Right atrium auricular region (tissue), 2 donors: ENCODE data around the gene LDB3. TPM values are rescaled to one million over a fixed set of nuclear protein-coding genes. Genes with fewer than 3 reads are reported as not detected.

Source experiments
- DNase-seq: peaks from one replicate; pipeline ENCODE4 v3.0.0-alpha.2; 2019; ENCODE audit warnings: low spot score
- H3K27ac ChIP-seq, 2 donors: fragments of 200-600 bp; sonication (generic); 1 replicate in 1 of 2; 2 replicates in 1 of 2; pipeline ENCODE4 v1.5.1; 2016 to 2019
- H3K27me3 ChIP-seq, 2 donors: fragments of 200-600 bp; sonication (generic); one replicate each; pipeline versions ENCODE4 v1.5.1 to v1.6.0; 2017 to 2019
- H3K36me3 ChIP-seq: fragments of 200-600 bp; sonication (generic); one replicate; pipeline ENCODE4 v1.5.1; 2016
- H3K4me1 ChIP-seq, 2 donors: fragments of 200-600 bp; sonication (generic); one replicate each; pipeline versions ENCODE4 v1.5.1 to v1.6.0; 2017 to 2019
- H3K4me3 ChIP-seq, 2 donors: fragments of 200-600 bp; sonication (generic); 1 replicate in 1 of 2; 2 replicates in 1 of 2; pipeline ENCODE4 v1.5.1; 2017 to 2019; ENCODE audit warnings: mild to moderate bottlenecking in 1 of 2, moderate library complexity in 1 of 2
- H3K9me3 ChIP-seq, 2 donors: fragments of 200-600 bp; sonication (generic); one replicate each; pipeline ENCODE4 v1.5.1; 2019
- CTCF ChIP-seq, 2 donors: fragments of 200-600 bp; sonication (generic); IDR thresholded peaks; one replicate each; pipeline ENCODE4 v1.5.1; 2019; ENCODE audit warnings: antibody characterized with exemption in 2 of 2
- total RNA-seq, 2 donors: library from RNA; depleted of rRNA; stranded (reverse); fragments of >200 nt; gene quantifications; one replicate each; pipeline ENCODE4 v1.1.0, GENCODE V29; 2016

Gene LDB3
- total RNA-seq, 2 donors from 2014 or later = 448 to 908 TPM

GRCh38 chr10:86693275-86693674, 25.0 kb downstream of the LDB3 start:
- Histone ChIP-seq H3K4me3 (no peak overlapping the region), H3K27ac (peak overlapping the region; percentile 59 to 98), H3K4me1 (peaks cover 0 to 43% of the 10 kb centered on the region in 2 donors), H3K36me3 (peaks cover 44% of the 10 kb centered on the region), H3K27me3 (no peaks in the 10 kb centered on the region), H3K9me3 (no peaks in the 10 kb centered on the region)
- DNase-seq = no peak
- no peak for TF ChIP-seq CTCF (IDR thresholded peaks at IDR 0.05)

GRCh38 chr10:86693721-86694369, 25.5 kb downstream of the LDB3 start:
- DNase-seq = peak; percentile 77
- TF ChIP-seq CTCF (IDR thresholded peaks at IDR 0.05) = peak in 1 of 2 donors; percentile 69
- Histone ChIP-seq H3K27me3 (no peaks in the 10 kb centered on the region), H3K4me1 (peaks cover 0 to 43% of the 10 kb centered on the region in 2 donors), H3K4me3 (no peak overlapping the region), H3K9me3 (no peaks in the 10 kb centered on the region), H3K36me3 (peaks cover 50% of the 10 kb centered on the region), H3K27ac (peak overlapping the region; percentile 59 to 98)

- no peaks in the 10 kb centered on the region for H3K9me3 ChIP-seq
- no peak overlapping the region for H3K27ac ChIP-seq
- DNase-seq = no peak
- H3K36me3 ChIP-seq = peaks cover 79% of the 10 kb centered on the region
- H3K27me3 ChIP-seq = no peaks in the 10 kb centered on the region
- H3K4me3 ChIP-seq = no peak overlapping the region
- no peak for TF ChIP-seq CTCF (IDR thresholded peaks at IDR 0.05)
- peaks cover 0 to 36% of the 10 kb centered on the region in 2 donors for H3K4me1 ChIP-seq
These were observed 30.1 kb downstream of the LDB3 start for GRCh38 chr10:86698207-86698940.

GRCh38 chr10:86699125-86699524, 30.8 kb downstream of the LDB3 start:
- peaks cover 0 to 29% of the 10 kb centered on the region in 2 donors for H3K4me1 ChIP-seq
- no peaks in the 10 kb centered on the region for H3K27me3 ChIP-seq
- no peak for DNase-seq
- H3K36me3 ChIP-seq = peaks cover 73% of the 10 kb centered on the region
- H3K4me3 ChIP-seq = no peak overlapping the region
- no peak for TF ChIP-seq CTCF (IDR thresholded peaks at IDR 0.05)
- H3K9me3 ChIP-seq = no peaks in the 10 kb centered on the region
- no peak overlapping the region for H3K27ac ChIP-seq

GRCh38 chr10:86699541-86699940, 31.2 kb downstream of the LDB3 start:
- H3K4me3 ChIP-seq = no peak overlapping the region
- no peak overlapping the region for H3K27ac ChIP-seq
- H3K36me3 ChIP-seq = peaks cover 69% of the 10 kb centered on the region
- no peak for TF ChIP-seq CTCF (IDR thresholded peaks at IDR 0.05)
- no peaks in the 10 kb centered on the region for H3K27me3 ChIP-seq
- DNase-seq = no peak
- H3K4me1 ChIP-seq = peaks cover 0 to 29% of the 10 kb centered on the region in 2 donors
- H3K9me3 ChIP-seq = no peaks in the 10 kb centered on the region
